ENCODE data around the gene HFM1.

HFM1 gene

GRCh38 chr1:91349524-91349923 lies 55.1 kb downstream of the HFM1 start:
- H3K4me3 ChIP-seq (ENCODE audit: low read depth, low read length) = no peak overlapping the region

GRCh38 chr1:91346824-91347223 lies 57.8 kb downstream of the HFM1 start:
- Histone ChIP-seq H3K36me3 (ENCODE audit: insufficient read depth, low read length) (no peaks in the 10 kb centered on the region), H3K4me1 (ENCODE audit: control insufficient read depth, insufficient read depth, low read length, unreplicated experiment) (no peaks in the 10 kb centered on the region), H3K4me3 (ENCODE audit: low read depth, low read length) (no peak overlapping the region), H3K79me2 (ENCODE audit: control insufficient read depth, insufficient read depth, low read length, unreplicated experiment) (no peaks in the 10 kb centered on the region), H3K27me3 (ENCODE audit: insufficient read depth, low read length) (peaks cover 7% of the 10 kb centered on the region; the same call in 1 of the 2 replicates), H2AFZ (ENCODE audit: low read length, unreplicated experiment) (no peak overlapping the region), H3K27ac (ENCODE audit: low read depth, low read length) (no peak overlapping the region)

More at GRCh38 chr1:91349524-91349923, 55.1 kb downstream of the HFM1 start:
- H2AFZ ChIP-seq (ENCODE audit: low read length, unreplicated experiment) = no peak overlapping the region
- peaks cover 7% of the 10 kb centered on the region; the same call in 1 of the 2 replicates for H3K27me3 ChIP-seq (ENCODE audit: insufficient read depth, low read length)
- H3K27ac ChIP-seq (ENCODE audit: low read depth, low read length) = no peak overlapping the region
- no peaks in the 10 kb centered on the region for H3K79me2 ChIP-seq (ENCODE audit: control insufficient read depth, insufficient read depth, low read length, unreplicated experiment)
- H3K4me1 ChIP-seq (ENCODE audit: control insufficient read depth, insufficient read depth, low read length, unreplicated experiment) = no peaks in the 10 kb centered on the region
- no peaks in the 10 kb centered on the region for H3K36me3 ChIP-seq (ENCODE audit: insufficient read depth, low read length)

GRCh38 chr1:91345395-91346005 lies 59.1 kb downstream of the HFM1 start:
- Histone ChIP-seq H3K4me3 (ENCODE audit: low read depth, low read length) (no peak overlapping the region), H3K4me1 (ENCODE audit: control insufficient read depth, insufficient read depth, low read length, unreplicated experiment) (no peaks in the 10 kb centered on the region), H3K79me2 (ENCODE audit: control insufficient read depth, insufficient read depth, low read length, unreplicated experiment) (no peaks in the 10 kb centered on the region), H3K36me3 (ENCODE audit: insufficient read depth, low read length) (no peaks in the 10 kb centered on the region), H3K27me3 (ENCODE audit: insufficient read depth, low read length) (peaks cover 14% of the 10 kb centered on the region; the same call in 1 of the 2 replicates), H3K27ac (ENCODE audit: low read depth, low read length) (no peak overlapping the region), H2AFZ (ENCODE audit: low read length, unreplicated experiment) (no peak overlapping the region)

GRCh38 chr1:91338501-91338900 lies 66.1 kb downstream of the HFM1 start:
- Histone ChIP-seq H3K27ac (ENCODE audit: low read depth, low read length) (no peak overlapping the region), H3K4me1 (ENCODE audit: control insufficient read depth, insufficient read depth, low read length, unreplicated experiment) (no peaks in the 10 kb centered on the region), H3K4me3 (ENCODE audit: low read depth, low read length) (no peak overlapping the region), H3K27me3 (ENCODE audit: insufficient read depth, low read length) (peaks cover 11% of the 10 kb centered on the region; the same call in 1 of the 2 replicates), H3K36me3 (ENCODE audit: insufficient read depth, low read length) (no peaks in the 10 kb centered on the region), H2AFZ (ENCODE audit: low read length, unreplicated experiment) (no peak overlapping the region), H3K79me2 (ENCODE audit: control insufficient read depth, insufficient read depth, low read length, unreplicated experiment) (no peaks in the 10 kb centered on the region)

GRCh38 chr1:91335603-91336002 lies 69.0 kb downstream of the HFM1 start:
- no peak overlapping the region for H2AFZ ChIP-seq (ENCODE audit: low read length, unreplicated experiment)
- H3K36me3 ChIP-seq (ENCODE audit: insufficient read depth, low read length) = no peaks in the 10 kb centered on the region
- H3K27me3 ChIP-seq (ENCODE audit: insufficient read depth, low read length) = peaks cover 4% of the 10 kb centered on the region; the same call in 1 of the 2 replicates
- H3K4me3 ChIP-seq (ENCODE audit: low read depth, low read length) = no peak overlapping the region
- no peaks in the 10 kb centered on the region for H3K79me2 ChIP-seq (ENCODE audit: control insufficient read depth, insufficient read depth, low read length, unreplicated experiment)
- no peaks in the 10 kb centered on the region for H3K4me1 ChIP-seq (ENCODE audit: control insufficient read depth, insufficient read depth, low read length, unreplicated experiment)
- no peak overlapping the region for H3K27ac ChIP-seq (ENCODE audit: low read depth, low read length)

- Histone ChIP-seq H3K4me1 (ENCODE audit: control insufficient read depth, insufficient read depth, low read length, unreplicated experiment) (no peaks in the 10 kb centered on the region), H3K36me3 (ENCODE audit: insufficient read depth, low read length) (no peaks in the 10 kb centered on the region), H3K27me3 (ENCODE audit: insufficient read depth, low read length) (no peaks in the 10 kb centered on the region; the same call in 1 of the 2 replicates), H3K27ac (ENCODE audit: low read depth, low read length) (no peak overlapping the region), H3K79me2 (ENCODE audit: control insufficient read depth, insufficient read depth, low read length, unreplicated experiment) (no peaks in the 10 kb centered on the region), H3K4me3 (ENCODE audit: low read depth, low read length) (no peak overlapping the region), H2AFZ (ENCODE audit: low read length, unreplicated experiment) (no peak overlapping the region)
Observed at GRCh38 chr1:91334856-91335255, 69.8 kb downstream of the HFM1 start.

GRCh38 chr1:91325456-91325855 lies 79.2 kb downstream of the HFM1 start:
- Histone ChIP-seq H3K27me3 (ENCODE audit: insufficient read depth, low read length) (peaks cover 4% of the 10 kb centered on the region; the same call in 1 of the 2 replicates), H3K27ac (ENCODE audit: low read depth, low read length) (no peak overlapping the region), H3K4me3 (ENCODE audit: low read depth, low read length) (no peak overlapping the region), H2AFZ (ENCODE audit: low read length, unreplicated experiment) (no peak overlapping the region), H3K4me1 (ENCODE audit: control insufficient read depth, insufficient read depth, low read length, unreplicated experiment) (no peaks in the 10 kb centered on the region), H3K79me2 (ENCODE audit: control insufficient read depth, insufficient read depth, low read length, unreplicated experiment) (no peaks in the 10 kb centered on the region), H3K36me3 (ENCODE audit: insufficient read depth, low read length) (no peaks in the 10 kb centered on the region)

GRCh38 chr1:91314643-91315042 lies 90.0 kb downstream of the HFM1 start:
- Histone ChIP-seq H3K4me1 (ENCODE audit: control insufficient read depth, insufficient read depth, low read length, unreplicated experiment) (no peaks in the 10 kb centered on the region), H3K4me3 (ENCODE audit: low read depth, low read length) (no peak overlapping the region), H3K27me3 (ENCODE audit: insufficient read depth, low read length) (peaks cover 9% of the 10 kb centered on the region), H3K36me3 (ENCODE audit: insufficient read depth, low read length) (no peaks in the 10 kb centered on the region), H3K27ac (ENCODE audit: low read depth, low read length) (no peak overlapping the region), H2AFZ (ENCODE audit: low read length, unreplicated experiment) (no peak overlapping the region), H3K79me2 (ENCODE audit: control insufficient read depth, insufficient read depth, low read length, unreplicated experiment) (no peaks in the 10 kb centered on the region)

- H3K27me3 ChIP-seq (ENCODE audit: insufficient read depth, low read length) = no peaks in the 10 kb centered on the region
- no peak overlapping the region for H3K4me3 ChIP-seq (ENCODE audit: low read depth, low read length)
- H3K36me3 ChIP-seq (ENCODE audit: insufficient read depth, low read length) = no peaks in the 10 kb centered on the region
- H3K79me2 ChIP-seq (ENCODE audit: control insufficient read depth, insufficient read depth, low read length, unreplicated experiment) = no peaks in the 10 kb centered on the region
- H3K4me1 ChIP-seq (ENCODE audit: control insufficient read depth, insufficient read depth, low read length, unreplicated experiment) = no peaks in the 10 kb centered on the region
- no peak overlapping the region for H3K27ac ChIP-seq (ENCODE audit: low read depth, low read length)
- H2AFZ ChIP-seq (ENCODE audit: low read length, unreplicated experiment) = no peak overlapping the region
Observed at GRCh38 chr1:91311672-91312071, 93.0 kb downstream of the HFM1 start.

- no peaks in the 10 kb centered on the region for H3K79me2 ChIP-seq (ENCODE audit: control insufficient read depth, insufficient read depth, low read length, unreplicated experiment)
- H3K36me3 ChIP-seq (ENCODE audit: insufficient read depth, low read length) = no peaks in the 10 kb centered on the region
- no peaks in the 10 kb centered on the region for H3K27me3 ChIP-seq (ENCODE audit: insufficient read depth, low read length)
- no peak overlapping the region for H3K27ac ChIP-seq (ENCODE audit: low read depth, low read length)
- H3K4me1 ChIP-seq (ENCODE audit: control insufficient read depth, insufficient read depth, low read length, unreplicated experiment) = no peaks in the 10 kb centered on the region
- H2AFZ ChIP-seq (ENCODE audit: low read length, unreplicated experiment) = no peak overlapping the region
- H3K4me3 ChIP-seq (ENCODE audit: low read depth, low read length) = no peak overlapping the region
Observed at GRCh38 chr1:91308544-91308943, 96.1 kb downstream of the HFM1 start.

- H3K4me1 ChIP-seq (ENCODE audit: control insufficient read depth, insufficient read depth, low read length, unreplicated experiment) = no peaks in the 10 kb centered on the region
- no peaks in the 10 kb centered on the region for H3K36me3 ChIP-seq (ENCODE audit: insufficient read depth, low read length)
- no peaks in the 10 kb centered on the region for H3K27me3 ChIP-seq (ENCODE audit: insufficient read depth, low read length)
- H3K79me2 ChIP-seq (ENCODE audit: control insufficient read depth, insufficient read depth, low read length, unreplicated experiment) = no peaks in the 10 kb centered on the region
- H2AFZ ChIP-seq (ENCODE audit: low read length, unreplicated experiment) = no peak overlapping the region
- no peak overlapping the region for H3K27ac ChIP-seq (ENCODE audit: low read depth, low read length)
- no peak overlapping the region for H3K4me3 ChIP-seq (ENCODE audit: low read depth, low read length)
Observed at GRCh38 chr1:91307784-91308409, 96.7 kb downstream of the HFM1 start.

Data from ACC112 (cell line).